ENCODE measurements around the gene GSAP.
A peak's percentile ranks its signal among the peaks of the same experiment; 100 is the strongest.
"Not testable (repeated sequence)": the region's sequence is repeated elsewhere in the genome, so short reads cannot be mapped to it uniquely, and the experiment has no call there.

Gene GSAP

GRCh38 chr7:77415823-77416620 is at the start of gene GSAP:
GSAP (minus strand) TSS chr7:77416349; CDS start chr7:77416321, 28 bp downstream.
- peak in 1 of 2 donors; percentile 37 for DNase-seq (ENCODE audit: extremely low read depth in 1 of 2, low read depth in 1 of 2)

GRCh38 chr7:77465256-77465655 is 49.1 kb upstream of the GSAP start:
- no peak for DNase-seq (ENCODE audit: extremely low read depth in 1 of 2, low read depth in 1 of 2)

- DNase-seq (ENCODE audit: extremely low read depth in 1 of 2, low read depth in 1 of 2) = no peak
These were observed 48.4 kb upstream of the GSAP start for GRCh38 chr7:77464589-77464988.

GRCh38 chr7:77463632-77464031 is 47.5 kb upstream of the GSAP start:
- not testable (repeated sequence) for DNase-seq (ENCODE audit: extremely low read depth in 1 of 2, low read depth in 1 of 2)

- no peak for DNase-seq (ENCODE audit: extremely low read depth in 1 of 2, low read depth in 1 of 2)
These were observed 45.7 kb upstream of the GSAP start for GRCh38 chr7:77461842-77462241.

GRCh38 chr7:77461246-77461645 is 45.1 kb upstream of the GSAP start:
- no peak for DNase-seq (ENCODE audit: extremely low read depth in 1 of 2, low read depth in 1 of 2)

GRCh38 chr7:77460057-77460486 is 43.9 kb upstream of the GSAP start:
- no peak for DNase-seq (ENCODE audit: extremely low read depth in 1 of 2, low read depth in 1 of 2)

- DNase-seq (ENCODE audit: extremely low read depth in 1 of 2, low read depth in 1 of 2) = no peak
These were observed 43.2 kb upstream of the GSAP start for GRCh38 chr7:77459311-77459726.

- DNase-seq (ENCODE audit: extremely low read depth in 1 of 2, low read depth in 1 of 2) = no peak
These were observed 42.6 kb upstream of the GSAP start for GRCh38 chr7:77458786-77459185.

GRCh38 chr7:77457779-77458178 is 41.6 kb upstream of the GSAP start:
- DNase-seq (ENCODE audit: extremely low read depth in 1 of 2, low read depth in 1 of 2) = no peak

- DNase-seq (ENCODE audit: extremely low read depth in 1 of 2, low read depth in 1 of 2) = no peak
These were observed 40.5 kb upstream of the GSAP start for GRCh38 chr7:77456696-77457095.

GRCh38 chr7:77455321-77455720 is 39.2 kb upstream of the GSAP start:
- DNase-seq (ENCODE audit: extremely low read depth in 1 of 2, low read depth in 1 of 2) = no peak

GRCh38 chr7:77454802-77455201 is 38.7 kb upstream of the GSAP start:
- DNase-seq (ENCODE audit: extremely low read depth in 1 of 2, low read depth in 1 of 2) = no peak

- DNase-seq (ENCODE audit: extremely low read depth in 1 of 2, low read depth in 1 of 2) = no peak
These were observed 37.4 kb upstream of the GSAP start for GRCh38 chr7:77453531-77453930.

- DNase-seq (ENCODE audit: extremely low read depth in 1 of 2, low read depth in 1 of 2) = not testable (repeated sequence)
These were observed 35.8 kb upstream of the GSAP start for GRCh38 chr7:77451950-77452349.

GRCh38 chr7:77450613-77451012 is 34.5 kb upstream of the GSAP start:
- no peak for DNase-seq (ENCODE audit: extremely low read depth in 1 of 2, low read depth in 1 of 2)

- no peak for DNase-seq (ENCODE audit: extremely low read depth in 1 of 2, low read depth in 1 of 2)
These were observed 33.9 kb upstream of the GSAP start for GRCh38 chr7:77450054-77450453.

- no peak for DNase-seq (ENCODE audit: extremely low read depth in 1 of 2, low read depth in 1 of 2)
These were observed 31.5 kb upstream of the GSAP start for GRCh38 chr7:77447616-77448015.

GRCh38 chr7:77444123-77444522 is 28.0 kb upstream of the GSAP start:
- no peak for DNase-seq (ENCODE audit: extremely low read depth in 1 of 2, low read depth in 1 of 2)

- DNase-seq (ENCODE audit: extremely low read depth in 1 of 2, low read depth in 1 of 2) = no peak
These were observed 26.9 kb upstream of the GSAP start for GRCh38 chr7:77443042-77443441.

GRCh38 chr7:77442636-77443035 is 26.5 kb upstream of the GSAP start:
- DNase-seq (ENCODE audit: extremely low read depth in 1 of 2, low read depth in 1 of 2) = no peak

- no peak for DNase-seq (ENCODE audit: extremely low read depth in 1 of 2, low read depth in 1 of 2)
These were observed 24.9 kb upstream of the GSAP start for GRCh38 chr7:77441046-77441445.

GRCh38 chr7:77439572-77439971 is 23.4 kb upstream of the GSAP start:
- no peak for DNase-seq (ENCODE audit: extremely low read depth in 1 of 2, low read depth in 1 of 2)

All from activated CD8-positive, alpha-beta memory T cell treated with anti-CD3 and anti-CD28 coated beads for 1 hour (primary cell).